ENCODE measurements around the gene ESRRG.

DNA sequence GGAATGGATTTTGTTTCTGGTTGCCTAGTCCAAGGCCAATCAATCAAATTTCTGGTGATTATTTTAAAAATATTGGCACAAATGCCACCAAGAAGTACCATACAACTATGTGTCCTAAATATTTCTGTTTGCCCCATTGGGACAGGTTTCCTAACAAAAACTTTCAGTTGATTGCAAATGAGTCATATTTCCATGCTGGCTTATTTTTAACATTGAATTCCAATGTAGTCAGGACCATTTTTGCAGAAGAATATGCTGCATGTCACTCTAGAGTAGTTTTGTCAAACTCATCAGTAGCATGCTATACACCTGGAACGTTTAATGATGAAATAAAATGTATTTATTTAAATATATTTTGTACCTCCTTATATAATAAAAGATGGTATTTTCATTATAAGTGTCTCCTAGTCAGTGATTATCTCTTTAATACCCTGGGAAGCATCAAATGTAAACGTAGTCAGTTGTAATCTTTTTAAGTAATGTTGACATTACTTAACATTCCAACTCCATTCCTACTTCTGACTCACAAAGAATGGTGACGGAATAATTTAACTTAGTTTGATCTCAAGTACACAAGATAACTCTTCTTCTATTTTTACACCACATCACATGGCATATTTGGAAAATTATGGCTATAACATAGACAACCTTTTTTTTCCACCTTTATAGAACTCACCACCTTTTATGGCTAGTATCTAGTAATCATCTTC lies 261.0 kb downstream of the ESRRG start:
- TF ChIP-seq, protein P1, sequence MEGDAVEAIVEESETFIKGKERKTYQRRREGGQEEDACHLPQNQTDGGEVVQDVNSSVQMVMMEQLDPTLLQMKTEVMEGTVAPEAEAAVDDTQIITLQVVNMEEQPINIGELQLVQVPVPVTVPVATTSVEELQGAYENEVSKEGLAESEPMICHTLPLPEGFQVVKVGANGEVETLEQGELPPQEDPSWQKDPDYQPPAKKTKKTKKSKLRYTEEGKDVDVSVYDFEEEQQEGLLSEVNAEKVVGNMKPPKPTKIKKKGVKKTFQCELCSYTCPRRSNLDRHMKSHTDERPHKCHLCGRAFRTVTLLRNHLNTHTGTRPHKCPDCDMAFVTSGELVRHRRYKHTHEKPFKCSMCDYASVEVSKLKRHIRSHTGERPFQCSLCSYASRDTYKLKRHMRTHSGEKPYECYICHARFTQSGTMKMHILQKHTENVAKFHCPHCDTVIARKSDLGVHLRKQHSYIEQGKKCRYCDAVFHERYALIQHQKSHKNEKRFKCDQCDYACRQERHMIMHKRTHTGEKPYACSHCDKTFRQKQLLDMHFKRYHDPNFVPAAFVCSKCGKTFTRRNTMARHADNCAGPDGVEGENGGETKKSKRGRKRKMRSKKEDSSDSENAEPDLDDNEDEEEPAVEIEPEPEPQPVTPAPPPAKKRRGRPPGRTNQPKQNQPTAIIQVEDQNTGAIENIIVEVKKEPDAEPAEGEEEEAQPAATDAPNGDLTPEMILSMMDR (IDR thresholded peaks at IDR 0.05; ENCODE audit: control extremely low read depth in 1 of 3, insufficient read depth in 1 of 3, low read depth in 1 of 3, low read length in 3 of 3), result no peak
- TF ChIP-seq TCF12 (IDR thresholded peaks at IDR 0.05; ENCODE audit: low read depth, low read length), result no peak
- no peak for TF ChIP-seq CREB1 (IDR thresholded peaks at IDR 0.05)
- TF ChIP-seq EZH2 (IDR thresholded peaks at IDR 0.05; ENCODE audit: low read depth, low read length, severe bottlenecking), result no peak
- no peak for TF ChIP-seq RFX5 (IDR thresholded peaks at IDR 0.05; ENCODE audit: borderline replicate concordance, low read depth, low read length)
- TF ChIP-seq TEAD4 (IDR thresholded peaks at IDR 0.05; ENCODE audit: low read depth, low read length), result no peak
- no peak for TF ChIP-seq SIN3A (conservative IDR thresholded peaks at IDR 0.05 in 1 of 2, IDR thresholded peaks at IDR 0.05 in 1 of 2; ENCODE audit: low read depth in 1 of 2, low read length in 2 of 2)

Data from H1 (cell line).